22Rv1 (cell line): Measurements from ENCODE around the gene PTPRD.

Source experiments
- CTCF ChIP-seq: fragments of 450-650 bp; IDR thresholded peaks from 2 replicates; pipeline ENCODE4 v1.5.1; 2017; ENCODE audit warnings: mild to moderate bottlenecking
- ZFX ChIP-seq: fragments of 450-650 bp; IDR thresholded peaks from 2 replicates; pipeline ENCODE4 v1.6.1; 2017; ENCODE audit warnings: antibody characterized with exemption, borderline replicate concordance

DNA sequence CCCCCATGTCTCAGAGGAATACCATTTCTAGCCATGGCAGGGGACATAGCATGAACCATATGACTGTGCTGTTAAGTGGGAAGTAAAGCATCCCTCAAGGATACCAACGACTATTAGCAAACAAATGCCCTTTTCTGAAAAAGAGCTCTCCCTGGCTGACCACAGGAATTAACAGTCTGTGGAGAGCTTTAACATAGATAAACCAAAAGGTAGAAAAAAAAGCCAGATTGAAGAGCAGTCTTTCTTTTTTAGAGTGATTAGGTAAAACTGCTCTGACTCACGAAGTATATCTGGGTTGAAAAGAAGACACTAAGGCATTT, 2280.5 kb downstream of the PTPRD start:
- no peak for TF ChIP-seq CTCF
- no peak for TF ChIP-seq ZFX
